ENCODE results near the gene KPNB1. TPM values are rescaled to one million over a fixed set of nuclear protein-coding genes. Genes with fewer than 3 reads are reported as not detected.

Gene KPNB1
- total and polyA plus RNA-seq, 2 experiments from 2014 or later, result 274 to 599 TPM

DNA sequence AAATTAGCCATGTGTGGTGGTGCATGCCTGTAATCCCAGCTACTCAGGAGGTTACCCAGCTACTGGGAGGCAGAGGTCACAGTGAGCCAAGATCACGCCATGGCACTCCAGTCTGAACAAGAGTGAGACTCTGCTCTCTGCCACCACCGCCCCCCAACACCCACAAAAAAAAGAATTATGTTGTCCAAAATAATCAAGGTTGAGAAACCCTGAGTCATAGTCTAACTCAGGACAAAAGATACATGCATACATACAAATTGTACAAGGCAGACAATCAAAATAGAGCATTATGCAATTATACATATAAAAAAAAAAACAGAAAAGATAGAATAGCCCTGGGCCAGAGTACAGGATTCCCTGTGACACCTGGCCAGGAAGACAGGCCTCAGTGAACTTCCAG lies 6.6 kb upstream of the KPNB1 start (continued):
- TF ChIP-seq POLR2AphosphoS5 (IDR thresholded peaks at IDR 0.05; ENCODE audit: low read depth) (no peak), JUNB (IDR thresholded peaks at IDR 0.05; ENCODE audit: unreplicated experiment) (no peak)

GRCh38 chr17:47644324-47644723 lies 5.4 kb upstream of the KPNB1 start:
- H3K9me3 Mint-ChIP-seq, result no peaks in the 10 kb centered on the region
- peaks cover 12% of the 10 kb centered on the region for H3K27me3 Mint-ChIP-seq (ENCODE audit: insufficient read depth, low read depth, poor library complexity)
- peaks cover 3% of the 10 kb centered on the region; the same call in 1 of the 3 replicates for H3K36me3 Mint-ChIP-seq (ENCODE audit: low read depth)
- no peak for TF ChIP-seq REST (IDR thresholded peaks at IDR 0.05; ENCODE audit: unreplicated experiment)
- no peak for TF ChIP-seq CREB1 (CRISPR knock-in tag; IDR thresholded peaks at IDR 0.05; ENCODE audit: low read depth)
- TF ChIP-seq ETS1 (IDR thresholded peaks at IDR 0.05), result no peak
- TF ChIP-seq NANOG (IDR thresholded peaks at IDR 0.05; ENCODE audit: borderline replicate concordance), result no peak
- no peak for TF ChIP-seq ZNF114 (CRISPR knock-in tag; IDR thresholded peaks at IDR 0.05)
- no peak for TF ChIP-seq POLR2AphosphoS5 (IDR thresholded peaks at IDR 0.05; ENCODE audit: low read depth)
- no peak for TF ChIP-seq STAT1 (IDR thresholded peaks at IDR 0.05; ENCODE audit: unreplicated experiment)
- no peak overlapping the region for H3K4me3 Mint-ChIP-seq
- Histone ChIP-seq H3K4me3 (no peak overlapping the region), H4K20me1 (replicated peaks; ENCODE audit: insufficient read depth) (0 out of 2 replicates have a peak, but pooled peaks cover 5% of the 10 kb centered on the region), H3K4me2 (no peak overlapping the region), H2AFZ (no peak overlapping the region), H3K9me2 (ENCODE audit: insufficient read depth) (no peaks in the 10 kb centered on the region), H3K36me3 (ENCODE audit: insufficient read depth) (no peaks in the 10 kb centered on the region), H3F3A (replicated peaks; ENCODE audit: low read depth) (peaks cover 9% of the 10 kb centered on the region; the same call in 1 of the 2 replicates), H3K4me1 (ENCODE audit: insufficient read depth) (no peaks in the 10 kb centered on the region), H3K79me2 (replicated peaks; ENCODE audit: insufficient read depth) (peaks cover 17% of the 10 kb centered on the region), H3K27ac (ENCODE audit: low read depth) (no peak overlapping the region), H3K27me3 (ENCODE audit: insufficient read depth) (no peaks in the 10 kb centered on the region)
- DNase-seq (ENCODE audit: low spot score), result no peak
- peaks cover 3% of the 10 kb centered on the region; the same call in 1 of the 3 replicates for H3K4me1 Mint-ChIP-seq
- ATAC-seq, result no peak
- H3K27ac Mint-ChIP-seq, result no peak overlapping the region

- H3K4me2 ChIP-seq, result peak overlapping the region; percentile 62
- ATAC-seq, result peak; percentile 1; the same call in 2 of the 3 replicates
These were observed 329 bp downstream of the KPNB1 start for GRCh38 chr17:47649972-47650524.

More at GRCh38 chr17:47649972-47650524, 329 bp downstream of the KPNB1 start:
- DNase-seq (ENCODE audit: low spot score), result peak; percentile 59
- Mint-ChIP-seq H3K4me1 (peaks cover 26% of the 10 kb centered on the region), H3K27ac (peak overlapping the region; percentile 98), H3K4me3 (peak overlapping the region; percentile 92), H3K9me3 (no peaks in the 10 kb centered on the region; the same call in 2 of the 3 replicates), H3K27me3 (ENCODE audit: insufficient read depth, low read depth, poor library complexity) (peaks cover 16% of the 10 kb centered on the region), H3K36me3 (ENCODE audit: low read depth) (peaks cover 48% of the 10 kb centered on the region)
- H2AFZ ChIP-seq, result no peak overlapping the region
- peaks cover 61% of the 10 kb centered on the region for H3K79me2 ChIP-seq (replicated peaks; ENCODE audit: insufficient read depth)
- peak overlapping the region; percentile 77 for H3K4me3 ChIP-seq
- no peaks in the 10 kb centered on the region for H3K9me2 ChIP-seq (ENCODE audit: insufficient read depth)
- peaks cover 29% of the 10 kb centered on the region for H3F3A ChIP-seq (replicated peaks; ENCODE audit: low read depth)
- H3K27ac ChIP-seq (ENCODE audit: low read depth), result peak overlapping the region; percentile 88; the same call in 1 of the 2 replicates
- no peaks in the 10 kb centered on the region for H3K27me3 ChIP-seq (ENCODE audit: insufficient read depth)
- peaks cover 37% of the 10 kb centered on the region for H4K20me1 ChIP-seq (replicated peaks; ENCODE audit: insufficient read depth)
- TF ChIP-seq JUNB (IDR thresholded peaks at IDR 0.05; ENCODE audit: unreplicated experiment), result no peak
- peaks cover 39% of the 10 kb centered on the region for H3K36me3 ChIP-seq (ENCODE audit: insufficient read depth)
- H3K4me1 ChIP-seq (ENCODE audit: insufficient read depth), result peaks cover 19% of the 10 kb centered on the region
